ENCODE data around the gene OR2AT4. TPM values are rescaled to one million over a fixed set of nuclear protein-coding genes. Genes with fewer than 3 reads are reported as not detected.

The OR2AT4 gene
- total RNA-seq: not detected in 2 replicates

DNA sequence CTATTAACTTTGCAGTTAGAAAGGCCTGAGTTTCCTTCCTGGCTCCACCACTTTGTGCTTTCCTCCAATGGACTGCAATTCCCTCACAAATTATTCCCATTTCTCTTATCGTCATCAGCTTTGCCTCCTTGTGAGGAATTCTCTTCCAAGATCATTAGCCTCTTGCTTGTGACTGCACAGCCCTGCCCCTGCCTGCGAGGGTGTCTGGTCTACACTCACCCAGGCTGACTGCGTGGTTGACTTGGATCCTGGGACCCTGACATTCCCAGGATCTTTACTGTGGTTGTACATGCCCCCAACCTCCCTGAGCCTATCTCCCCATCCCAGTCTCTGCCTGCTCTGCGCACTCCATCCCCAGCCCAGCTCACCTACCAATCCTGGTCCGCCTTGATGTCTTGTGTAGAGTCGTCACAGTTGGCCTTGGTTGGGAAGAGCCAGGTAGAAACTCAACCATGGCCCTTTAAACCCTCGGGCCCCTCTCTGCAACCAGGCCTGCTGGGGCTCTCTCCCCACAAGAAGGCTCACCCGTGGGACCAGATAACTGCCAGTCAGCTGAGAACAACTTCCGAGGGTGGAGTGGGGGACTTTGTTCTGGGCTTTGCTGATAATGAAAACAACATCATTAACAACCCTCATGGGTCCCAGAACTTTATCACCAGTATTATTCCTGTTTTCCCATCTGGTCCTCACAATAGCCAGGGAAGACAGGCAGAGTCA, at the start of gene OR2AT4:
TSS of gene OR2AT4 (minus strand) at position 421 of the 717 bp plus-strand sequence.

Other genes with a start within 250 kb of the OR2AT4 start
- 9.1 and 11.8 TPM in 2 replicates for gene XRRA1, start 147.8 kb downstream of the OR2AT4 start, total RNA-seq
- 21.7 and 22.4 TPM in 2 replicates for gene SPCS2, start 147.6 kb downstream of the OR2AT4 start, total RNA-seq
- gene NEU3, start 107.9 kb downstream of the OR2AT4 start, total RNA-seq: 5.9 and 6.5 TPM in 2 replicates
- not detected in 2 replicates for gene SLCO2B1, start 54.2 kb upstream of the OR2AT4 start, total RNA-seq
- gene TPBGL, start 143.9 kb upstream of the OR2AT4 start, total RNA-seq: not detected in 2 replicates